GM12874 (cell line): ENCODE data around the gene PTPRJ.

Source experiments
- CTCF ChIP-seq: IDR thresholded peaks from 2 replicates; pipeline ENCODE4 v1.5.1; 2011; ENCODE audit warnings: low read depth, mild to moderate bottlenecking, control low read depth, low read length, moderate library complexity; ENCODE audit not compliant: insufficient read depth

The PTPRJ gene

GRCh38 chr11:48043991-48044512 lies 63.7 kb downstream of the PTPRJ start:
- TF ChIP-seq CTCF = no peak

- no peak for TF ChIP-seq CTCF
These were observed 64.2 kb downstream of the PTPRJ start for GRCh38 chr11:48044577-48044976.

GRCh38 chr11:48045536-48045935 lies 65.2 kb downstream of the PTPRJ start:
- no peak for TF ChIP-seq CTCF

GRCh38 chr11:48047616-48048015 lies 67.3 kb downstream of the PTPRJ start:
- no peak for TF ChIP-seq CTCF

- no peak for TF ChIP-seq CTCF
These were observed 68.7 kb downstream of the PTPRJ start for GRCh38 chr11:48049036-48049435.

- TF ChIP-seq CTCF = no peak
These were observed 69.9 kb downstream of the PTPRJ start for GRCh38 chr11:48050304-48050703.

- no peak for TF ChIP-seq CTCF
These were observed 71.0 kb downstream of the PTPRJ start for GRCh38 chr11:48051217-48051830.
